Amniotic stem cell (primary cell): ENCODE measurements around the gene TWSG1.
"Not testable (repeated sequence)": the region's sequence is repeated elsewhere in the genome, so short reads cannot be mapped to it uniquely, and the experiment has no call there.

Experiments
- DNase-seq: peaks from one replicate; lab custom pipeline; 2025; lab: John Stamatoyannopoulos, UW

TWSG1 gene

DNA sequence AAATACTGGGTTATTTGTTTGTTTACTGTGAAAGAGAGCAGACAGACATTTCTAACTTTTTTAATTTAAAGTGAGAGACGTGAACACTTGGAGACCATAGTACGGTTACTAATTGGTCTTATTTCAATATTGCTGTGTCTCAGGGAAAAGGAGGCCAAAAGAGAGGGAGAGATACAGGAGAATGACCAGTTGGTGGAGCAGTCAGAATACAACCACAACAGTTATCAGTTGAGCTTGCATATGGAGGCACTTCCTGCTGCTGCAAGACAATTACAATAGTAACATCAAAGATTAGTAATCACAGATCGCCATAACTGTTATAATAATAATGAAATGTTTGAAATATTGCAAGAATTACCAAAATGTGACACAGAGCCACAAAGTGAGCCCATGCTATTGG is 58.2 kb downstream of the TWSG1 start:
- DNase-seq: no peak

GRCh38 chr18:9394046-9394445 is 59.5 kb downstream of the TWSG1 start:
- DNase-seq: no peak

GRCh38 chr18:9400197-9400596 is 65.6 kb downstream of the TWSG1 start:
- no peak for DNase-seq

GRCh38 chr18:9401176-9401575 is 66.6 kb downstream of the TWSG1 start:
- no peak for DNase-seq

- DNase-seq: not testable (repeated sequence)
These were observed 67.9 kb downstream of the TWSG1 start for GRCh38 chr18:9402358-9403007.

DNA sequence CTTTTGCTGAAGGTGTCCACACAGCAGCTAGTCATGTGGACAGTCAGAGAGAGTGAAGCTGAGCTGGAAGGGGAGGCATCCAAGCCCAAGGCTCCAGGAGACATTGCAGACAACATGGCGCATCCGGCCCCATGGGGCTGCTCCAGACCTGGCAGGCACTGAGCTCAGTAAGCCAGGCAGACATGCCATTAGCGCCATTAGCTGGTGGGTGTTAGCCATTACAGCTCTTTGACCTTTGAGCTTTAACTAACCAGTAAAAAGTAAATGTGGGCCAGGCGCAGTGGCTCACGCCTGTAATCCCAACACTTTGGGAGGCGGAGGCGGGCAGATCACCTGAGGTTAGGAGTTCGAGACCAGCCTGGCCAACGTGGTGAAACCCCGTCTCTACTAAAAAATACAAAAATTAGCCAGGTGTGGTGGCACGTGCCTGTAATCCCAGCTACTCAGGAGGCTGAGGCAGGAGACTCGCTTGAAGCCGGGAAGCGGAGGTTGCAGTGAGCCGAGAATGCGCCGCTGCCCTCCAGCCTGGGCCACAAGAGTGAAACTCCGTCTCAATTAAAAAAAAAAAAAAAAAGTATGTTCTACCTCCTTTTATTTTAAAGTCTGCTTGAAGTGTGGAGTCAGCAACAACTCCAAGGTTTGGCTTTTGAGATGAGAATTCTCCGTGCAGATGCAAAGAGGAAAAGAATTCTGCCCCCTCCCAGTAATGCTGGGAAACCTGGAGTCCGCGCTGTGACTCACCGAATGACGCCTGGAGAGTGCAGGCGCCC is 69.4 kb downstream of the TWSG1 start:
- DNase-seq: no peak

DNA sequence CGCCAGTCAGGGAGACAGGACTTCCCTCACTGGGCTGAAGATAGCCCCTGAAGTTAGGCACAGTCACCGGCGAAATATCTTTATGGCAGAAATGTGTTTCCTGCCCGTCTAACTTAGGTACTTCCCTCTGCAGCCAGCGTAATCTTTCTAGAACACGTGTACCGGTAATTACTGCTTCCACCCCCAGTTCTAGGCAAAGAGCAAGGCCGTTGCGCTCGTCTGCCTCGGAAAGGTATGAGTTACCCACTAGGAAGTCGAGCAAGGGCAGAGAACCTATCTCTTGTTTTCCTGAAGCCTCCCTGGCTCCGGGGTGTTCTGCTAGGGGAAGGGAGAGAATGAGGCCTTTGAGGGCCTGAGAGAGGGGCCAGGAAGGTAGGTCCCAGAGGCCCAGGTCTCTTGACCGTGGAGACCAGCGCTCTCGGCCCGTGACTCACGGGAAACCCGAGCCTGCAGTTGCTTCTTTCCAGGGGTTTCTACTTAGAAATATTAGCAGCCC is 70.0 kb downstream of the TWSG1 start:
- DNase-seq: no peak

DNA sequence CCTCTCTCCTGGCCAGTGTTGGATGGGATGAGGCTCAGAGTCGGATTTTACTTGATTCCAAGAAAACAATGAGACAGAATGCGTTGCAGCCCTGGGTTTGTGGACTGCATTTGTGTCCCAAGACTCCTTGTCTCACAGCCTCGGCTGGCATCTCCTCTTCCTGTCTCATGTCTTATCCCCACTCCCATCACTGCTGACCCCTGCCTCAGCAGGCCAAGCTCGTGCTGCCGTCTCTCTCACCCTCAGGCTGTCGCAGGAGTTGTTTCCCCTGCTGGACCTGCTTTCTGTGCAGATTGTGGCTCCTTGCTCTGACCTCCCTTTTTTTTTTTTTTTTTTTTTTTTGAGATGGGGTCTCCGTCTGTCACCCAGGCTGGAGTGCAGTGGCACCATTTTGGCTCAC is 70.6 kb downstream of the TWSG1 start:
- no peak for DNase-seq

- DNase-seq: no peak
These were observed 71.4 kb downstream of the TWSG1 start for GRCh38 chr18:9405977-9406376.

DNA sequence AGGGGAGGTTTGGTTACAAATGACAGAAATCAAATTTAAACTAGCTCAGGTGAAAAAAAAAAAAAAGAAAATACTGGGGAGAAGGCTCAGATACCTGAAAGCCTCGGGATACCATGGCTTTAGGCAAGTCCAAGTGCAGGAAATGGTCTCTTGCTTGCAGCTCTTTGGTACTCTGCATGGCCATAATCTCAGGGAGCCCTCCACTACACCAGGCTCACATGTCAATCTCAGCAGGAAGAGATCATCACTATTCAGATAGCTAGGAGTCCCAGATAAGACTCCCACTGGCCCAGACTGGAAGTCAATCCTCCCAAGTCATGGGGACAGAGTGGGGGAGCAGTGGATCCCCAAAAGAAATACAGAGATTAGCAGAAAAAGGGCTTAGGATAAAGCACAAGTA is 75.9 kb downstream of the TWSG1 start:
- DNase-seq: no peak

DNA sequence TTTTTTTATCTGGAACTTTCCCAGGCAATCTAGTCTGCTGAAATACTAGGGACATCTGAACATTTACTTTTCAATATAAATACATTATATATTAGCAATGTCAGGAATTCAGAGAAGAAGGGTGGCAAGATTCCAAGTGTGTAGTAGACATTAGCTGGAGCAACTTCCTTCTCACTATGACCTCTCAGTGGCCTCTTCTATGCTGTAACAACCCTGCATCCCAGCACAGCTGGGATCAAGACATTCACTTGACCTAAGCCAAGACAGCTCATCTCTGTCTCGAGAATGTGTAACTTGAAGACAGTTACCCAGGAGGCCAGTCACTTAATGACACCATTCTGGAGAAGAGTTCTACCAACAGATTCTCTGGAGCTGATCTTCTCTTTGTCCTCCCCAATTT is 79.0 kb downstream of the TWSG1 start:
- no peak for DNase-seq

- DNase-seq: no peak
These were observed 82.0 kb downstream of the TWSG1 start for GRCh38 chr18:9416563-9417072.

DNA sequence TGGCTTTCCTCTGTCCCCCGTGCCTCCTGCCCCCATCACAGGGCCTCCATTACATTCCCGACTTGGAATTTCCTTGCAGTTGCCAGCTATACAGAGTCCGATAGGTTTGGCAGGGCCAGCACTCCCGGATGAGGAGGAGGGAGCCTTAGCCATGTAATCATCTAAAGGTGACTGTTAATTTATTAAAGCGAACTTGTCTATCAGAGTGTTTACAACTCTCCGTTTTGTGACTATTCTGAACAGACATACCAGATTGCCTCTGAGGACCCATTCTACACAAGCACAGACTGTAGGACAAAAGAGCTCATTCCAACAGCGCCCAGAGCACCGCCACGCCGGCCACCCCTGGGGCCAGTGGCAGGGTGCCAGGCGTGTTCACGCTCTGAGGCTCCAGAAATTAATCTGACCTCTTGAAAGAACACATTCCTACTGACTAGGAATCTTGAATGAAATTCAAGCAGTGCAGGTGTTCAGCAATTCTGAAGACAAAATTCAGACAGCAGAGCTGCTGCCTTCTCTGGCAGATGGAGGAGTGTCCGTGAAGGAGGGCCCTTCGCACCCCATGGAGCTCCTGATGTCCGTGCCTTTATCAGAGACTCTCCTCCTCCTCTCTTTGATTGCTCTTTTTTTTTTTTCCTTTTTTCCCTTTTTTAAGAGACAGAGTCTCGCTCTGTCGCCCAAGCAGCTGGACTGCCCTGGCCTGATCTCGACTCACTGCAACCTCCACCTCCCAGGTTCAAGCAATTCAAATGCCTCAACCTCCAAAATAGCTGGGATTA is 82.7 kb downstream of the TWSG1 start:
- DNase-seq: no peak

DNA sequence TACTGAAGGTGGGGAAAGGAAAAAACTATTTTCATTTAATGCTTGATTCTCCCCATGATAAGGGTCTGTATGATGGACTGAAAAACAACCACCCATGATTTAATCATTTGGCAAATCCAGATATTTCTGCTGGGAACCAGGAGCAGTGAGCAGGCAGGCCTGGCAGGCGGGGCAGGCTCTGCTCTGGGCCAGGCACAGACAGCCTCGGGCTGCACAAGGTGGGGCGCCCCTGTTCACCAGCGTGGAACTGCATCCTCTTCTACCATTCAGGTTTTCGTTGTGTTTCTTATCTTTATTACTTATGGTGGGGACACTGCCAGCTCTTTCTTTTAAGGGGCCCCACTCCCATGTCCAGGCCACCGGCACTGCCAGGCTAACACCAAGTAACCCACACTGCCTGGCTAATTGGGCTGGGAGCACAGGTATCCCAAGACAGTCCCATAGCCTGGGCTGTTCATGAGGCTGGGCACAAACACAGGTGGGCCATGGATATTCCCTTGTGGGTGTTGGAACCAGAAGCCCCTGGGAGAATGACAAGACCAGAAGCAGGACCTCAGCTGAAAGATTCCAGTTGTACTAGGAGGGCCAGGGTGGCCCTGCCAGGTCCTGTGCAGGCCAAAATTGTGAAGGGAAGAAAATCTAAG is 83.6 kb downstream of the TWSG1 start:
- no peak for DNase-seq

GRCh38 chr18:9419956-9420631 is 85.5 kb downstream of the TWSG1 start:
- no peak for DNase-seq

DNA sequence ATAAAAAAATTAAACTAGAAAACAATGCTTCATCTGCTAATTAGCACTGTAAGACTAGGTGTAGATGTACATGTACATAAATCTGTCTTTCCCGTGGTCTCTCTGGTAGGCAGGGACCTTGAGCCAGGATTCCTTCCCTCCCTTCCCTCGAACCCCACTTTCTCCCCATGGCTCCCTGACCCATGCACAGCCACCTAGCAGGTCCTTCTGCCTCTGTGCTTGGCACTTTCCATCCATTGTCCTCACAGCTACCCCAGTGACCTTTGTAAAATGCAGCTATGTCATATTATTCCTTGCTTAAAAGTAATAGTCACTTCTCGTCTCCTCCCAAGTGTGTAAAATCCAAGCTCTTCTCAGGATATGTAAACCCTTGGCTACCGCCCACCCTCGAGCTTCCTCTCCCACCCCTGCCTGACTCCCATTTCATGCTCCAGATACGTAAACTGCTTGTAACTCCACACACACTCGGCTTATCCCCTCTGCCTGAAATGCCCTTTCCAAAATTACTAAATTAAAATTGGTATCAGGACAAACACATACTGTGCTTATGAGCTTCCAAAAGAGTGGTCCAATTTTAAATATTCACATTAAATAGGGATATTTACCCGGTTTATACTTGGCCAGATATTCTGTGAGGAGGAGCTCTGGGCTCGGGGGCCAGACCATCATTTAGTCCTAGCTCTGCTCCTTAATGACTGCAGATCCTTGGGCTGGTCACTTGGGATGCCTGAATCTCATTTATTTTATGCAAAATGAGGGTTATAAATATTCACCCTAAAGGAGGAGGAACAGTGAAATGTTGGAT is 86.7 kb downstream of the TWSG1 start:
- DNase-seq: no peak

DNA sequence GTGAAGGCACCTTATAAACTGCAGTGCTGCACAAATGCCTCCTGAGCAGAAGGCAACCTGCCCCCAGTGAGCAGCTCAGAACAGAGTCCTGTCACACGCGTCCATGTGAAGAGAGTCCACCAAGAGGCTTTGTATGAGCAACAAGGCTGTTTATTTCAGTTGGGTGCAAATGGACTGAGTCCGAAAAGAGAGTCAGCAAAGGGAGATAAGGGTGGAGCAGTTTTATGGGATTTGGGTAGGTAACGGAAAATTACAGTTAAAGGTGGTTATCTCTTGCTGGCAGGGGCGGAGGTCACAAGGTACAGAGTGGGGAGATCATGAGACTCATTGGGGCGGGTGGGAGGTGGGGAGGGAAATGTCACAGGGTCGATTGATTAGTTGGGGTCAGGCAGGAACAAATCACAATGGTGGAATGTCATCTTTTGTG is 87.3 kb downstream of the TWSG1 start:
- no peak for DNase-seq

GRCh38 chr18:9422816-9423519 is 88.4 kb downstream of the TWSG1 start:
- no peak for DNase-seq

- DNase-seq: not testable (repeated sequence)
These were observed 89.1 kb downstream of the TWSG1 start for GRCh38 chr18:9423648-9424047.

- DNase-seq: not testable (repeated sequence)
These were observed 89.7 kb downstream of the TWSG1 start for GRCh38 chr18:9424235-9424634.
